Measurements from ENCODE around the gene CMSS1. TPM values are rescaled to one million over a fixed set of nuclear protein-coding genes. Genes with fewer than 3 reads are reported as not detected.

CMSS1 gene
- polyA plus RNA-seq, 2 of the 4 experiments (the other 2 are of a cell fraction) = 61.1 to 62.9 TPM

DNA sequence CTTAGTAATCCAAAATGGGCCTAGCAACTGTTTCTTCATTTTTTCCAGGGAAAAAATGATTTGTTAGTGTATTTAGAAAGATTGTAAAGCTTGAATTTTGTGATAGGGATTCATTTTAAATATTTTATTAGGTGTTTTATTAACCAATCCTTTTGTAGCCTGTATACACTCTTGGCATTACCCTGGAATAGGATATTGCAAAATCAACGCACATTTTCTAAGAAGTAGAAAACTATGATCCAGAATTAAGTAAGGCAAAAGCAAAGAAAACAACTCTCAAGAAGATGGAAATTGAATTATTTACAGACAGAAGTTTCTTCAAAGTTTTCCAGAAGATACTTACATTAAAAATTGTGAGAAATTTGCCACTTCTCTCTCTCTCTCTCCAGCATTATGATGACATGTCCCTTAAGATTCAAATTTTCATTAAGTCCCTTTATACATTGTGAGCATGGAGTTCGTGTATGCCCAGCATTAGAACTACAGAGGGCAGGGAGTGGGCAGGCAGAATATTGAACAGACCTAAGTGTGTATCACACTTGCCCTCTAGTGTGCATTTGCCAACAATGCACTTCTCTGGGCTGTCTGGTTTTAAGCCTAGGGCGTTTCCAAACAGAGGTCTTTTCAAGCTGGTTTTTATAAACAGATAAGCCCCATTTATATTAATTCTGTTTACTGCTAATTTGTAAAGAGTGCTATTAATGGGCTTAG, 28.5 kb upstream of the CMSS1 start:
- ATAC-seq (peak; percentile 96 to 100), DNase-seq (ENCODE audit: low read depth in 1 of 2, low spot score in 1 of 2) (peak; percentile 33 to 47), FAIRE-seq (no peak)
- ChIA-PET POLR2A (no interaction called here), CTCF (interaction anchor here (0.6 to 1.9 kb wide), 6 partner anchors 12 to 291 kb away, joined by 3 to 6 read pairs (median 3); no protein-coding TSS in a partner anchor)
- no peak overlapping the region for H3K4me2 ChIP-seq
- no peaks in the 10 kb centered on the region for H3K4me1 ChIP-seq
- no peak overlapping the region for H3K4me3 ChIP-seq
- TF ChIP-seq CHD2 (IDR thresholded peaks at IDR 0.05; ENCODE audit: low read length, partially characterized antibody) (no peak), MAFK (IDR thresholded peaks at IDR 0.05; ENCODE audit: partially characterized antibody) (peak; percentile 12), ZC3H11A (IDR thresholded peaks at IDR 0.05) (no peak), ZSCAN20 (CRISPR knock-in tag; IDR thresholded peaks at IDR 0.05) (no peak), HEYL (CRISPR knock-in tag; IDR thresholded peaks at IDR 0.05) (no peak), EHF (CRISPR knock-in tag; IDR thresholded peaks at IDR 0.05) (no peak), JUN (IDR thresholded peaks at IDR 0.05) (no peak), NPAS2 (CRISPR knock-in tag; IDR thresholded peaks at IDR 0.05; ENCODE audit: borderline replicate concordance) (no peak), ZNF302 (CRISPR knock-in tag; IDR thresholded peaks at IDR 0.05) (no peak), FOSL2 (IDR thresholded peaks at IDR 0.05) (no peak), FOSL2 (CRISPR knock-in tag; IDR thresholded peaks at IDR 0.05) (no peak), CBX2 (IDR thresholded peaks at IDR 0.05; ENCODE audit: borderline replicate concordance, low read depth) (no peak), PHF8 (IDR thresholded peaks at IDR 0.05; ENCODE audit: borderline replicate concordance, low read depth) (no peak), RAD21 (conservative IDR thresholded peaks at IDR 0.05 in 1 of 2, IDR thresholded peaks at IDR 0.05 in 1 of 2) (peak; percentile 38 to 59; a peak in 3 of 5 replicates), NFE2L2 (conservative IDR thresholded peaks at IDR 0.05; ENCODE audit: low read length) (no peak), SMC3 (IDR thresholded peaks at IDR 0.05) (no peak), CHD4 (IDR thresholded peaks at IDR 0.05; ENCODE audit: borderline replicate concordance) (no peak), MYC (IDR thresholded peaks at IDR 0.05; ENCODE audit: borderline replicate concordance, low read length) (no peak), GATA3 (IDR thresholded peaks at IDR 0.05; ENCODE audit: borderline replicate concordance) (no peak), EP300 (IDR thresholded peaks at IDR 0.05) (no peak)
- TF ChIP-seq, protein P1, sequence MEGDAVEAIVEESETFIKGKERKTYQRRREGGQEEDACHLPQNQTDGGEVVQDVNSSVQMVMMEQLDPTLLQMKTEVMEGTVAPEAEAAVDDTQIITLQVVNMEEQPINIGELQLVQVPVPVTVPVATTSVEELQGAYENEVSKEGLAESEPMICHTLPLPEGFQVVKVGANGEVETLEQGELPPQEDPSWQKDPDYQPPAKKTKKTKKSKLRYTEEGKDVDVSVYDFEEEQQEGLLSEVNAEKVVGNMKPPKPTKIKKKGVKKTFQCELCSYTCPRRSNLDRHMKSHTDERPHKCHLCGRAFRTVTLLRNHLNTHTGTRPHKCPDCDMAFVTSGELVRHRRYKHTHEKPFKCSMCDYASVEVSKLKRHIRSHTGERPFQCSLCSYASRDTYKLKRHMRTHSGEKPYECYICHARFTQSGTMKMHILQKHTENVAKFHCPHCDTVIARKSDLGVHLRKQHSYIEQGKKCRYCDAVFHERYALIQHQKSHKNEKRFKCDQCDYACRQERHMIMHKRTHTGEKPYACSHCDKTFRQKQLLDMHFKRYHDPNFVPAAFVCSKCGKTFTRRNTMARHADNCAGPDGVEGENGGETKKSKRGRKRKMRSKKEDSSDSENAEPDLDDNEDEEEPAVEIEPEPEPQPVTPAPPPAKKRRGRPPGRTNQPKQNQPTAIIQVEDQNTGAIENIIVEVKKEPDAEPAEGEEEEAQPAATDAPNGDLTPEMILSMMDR (IDR thresholded peaks at IDR 0.05) = peak; percentile 53
- TF ChIP-seq, protein P2, sequence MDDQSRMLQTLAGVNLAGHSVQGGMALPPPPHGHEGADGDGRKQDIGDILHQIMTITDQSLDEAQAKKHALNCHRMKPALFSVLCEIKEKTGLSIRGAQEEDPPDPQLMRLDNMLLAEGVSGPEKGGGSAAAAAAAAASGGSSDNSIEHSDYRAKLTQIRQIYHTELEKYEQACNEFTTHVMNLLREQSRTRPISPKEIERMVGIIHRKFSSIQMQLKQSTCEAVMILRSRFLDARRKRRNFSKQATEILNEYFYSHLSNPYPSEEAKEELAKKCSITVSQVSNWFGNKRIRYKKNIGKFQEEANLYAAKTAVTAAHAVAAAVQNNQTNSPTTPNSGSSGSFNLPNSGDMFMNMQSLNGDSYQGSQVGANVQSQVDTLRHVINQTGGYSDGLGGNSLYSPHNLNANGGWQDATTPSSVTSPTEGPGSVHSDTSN (IDR thresholded peaks at IDR 0.05) = no peak
- TF ChIP-seq, protein P3, sequence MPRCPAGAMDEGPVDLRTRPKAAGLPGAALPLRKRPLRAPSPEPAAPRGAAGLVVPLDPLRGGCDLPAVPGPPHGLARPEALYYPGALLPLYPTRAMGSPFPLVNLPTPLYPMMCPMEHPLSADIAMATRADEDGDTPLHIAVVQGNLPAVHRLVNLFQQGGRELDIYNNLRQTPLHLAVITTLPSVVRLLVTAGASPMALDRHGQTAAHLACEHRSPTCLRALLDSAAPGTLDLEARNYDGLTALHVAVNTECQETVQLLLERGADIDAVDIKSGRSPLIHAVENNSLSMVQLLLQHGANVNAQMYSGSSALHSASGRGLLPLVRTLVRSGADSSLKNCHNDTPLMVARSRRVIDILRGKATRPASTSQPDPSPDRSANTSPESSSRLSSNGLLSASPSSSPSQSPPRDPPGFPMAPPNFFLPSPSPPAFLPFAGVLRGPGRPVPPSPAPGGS (IDR thresholded peaks at IDR 0.05) = no peak
- 2% methylated on average over 3 of the region's 3 CpGs for WGBS (ENCODE audit: missing lambda C conversion rate)
- H3K9me3 ChIP-seq = no peaks in the 10 kb centered on the region
- H3K27ac ChIP-seq = no peak overlapping the region

DNA sequence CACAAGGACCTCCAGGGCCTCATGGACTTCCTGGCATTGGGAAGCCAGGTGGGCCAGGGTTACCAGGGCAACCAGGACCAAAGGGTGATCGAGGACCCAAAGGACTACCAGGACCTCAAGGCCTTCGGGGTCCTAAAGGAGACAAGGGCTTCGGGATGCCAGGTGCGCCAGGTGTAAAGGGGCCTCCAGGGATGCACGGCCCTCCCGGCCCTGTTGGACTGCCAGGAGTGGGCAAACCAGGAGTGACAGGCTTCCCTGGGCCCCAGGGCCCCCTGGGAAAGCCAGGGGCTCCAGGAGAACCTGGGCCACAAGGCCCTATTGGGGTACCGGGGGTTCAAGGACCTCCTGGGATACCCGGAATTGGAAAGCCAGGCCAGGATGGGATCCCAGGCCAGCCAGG, 23.2 kb upstream of the CMSS1 start:
- no peak for TF ChIP-seq KDM1A (IDR thresholded peaks at IDR 0.05; ENCODE audit: low read depth)
- TF ChIP-seq NR3C1 (IDR thresholded peaks at IDR 0.05) = no peak
- no peak for TF ChIP-seq CHD4 (IDR thresholded peaks at IDR 0.05; ENCODE audit: borderline replicate concordance)
- TF ChIP-seq, protein P4, sequence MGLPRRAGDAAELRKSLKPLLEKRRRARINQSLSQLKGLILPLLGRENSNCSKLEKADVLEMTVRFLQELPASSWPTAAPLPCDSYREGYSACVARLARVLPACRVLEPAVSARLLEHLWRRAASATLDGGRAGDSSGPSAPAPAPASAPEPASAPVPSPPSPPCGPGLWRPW (IDR thresholded peaks at IDR 0.05) = no peak
- no peak for TF ChIP-seq SREBF2 (IDR thresholded peaks at IDR 0.05)
- TF ChIP-seq GATA3 (IDR thresholded peaks at IDR 0.05; ENCODE audit: borderline replicate concordance) = no peak
- no peak for TF ChIP-seq ESRRA (IDR thresholded peaks at IDR 0.05; ENCODE audit: borderline replicate concordance, low read length)
- TF ChIP-seq JUN (IDR thresholded peaks at IDR 0.05) = no peak
- TF ChIP-seq CBX2 (IDR thresholded peaks at IDR 0.05; ENCODE audit: borderline replicate concordance, low read depth) = no peak
- TF ChIP-seq MYC (IDR thresholded peaks at IDR 0.05; ENCODE audit: borderline replicate concordance, low read length) = no peak
- no peak for TF ChIP-seq NFE2L2 (conservative IDR thresholded peaks at IDR 0.05; ENCODE audit: low read length)
- ATAC-seq (no peak), DNase-seq (ENCODE audit: low read depth in 1 of 2, low spot score in 1 of 2) (no peak), FAIRE-seq (no peak)
- ChIA-PET POLR2A (no interaction called here), CTCF (interaction anchor here (1.5 kb wide), 1 partner anchor 13 kb away, joined by 5 read pairs; no protein-coding TSS in a partner anchor)
- Histone ChIP-seq H3K4me2 (no peak overlapping the region), H3K4me1 (no peaks in the 10 kb centered on the region), H3K9me3 (peaks cover 4% of the 10 kb centered on the region; the same call in 1 of the 3 replicates), H3K27ac (no peak overlapping the region), H3K4me3 (no peak overlapping the region)
- WGBS (ENCODE audit: missing lambda C conversion rate) = 32% methylated on average over 6 of the region's 8 CpGs

Measured in A549 (cell line).